NCI-H1417 (cell line): Measurements from ENCODE around the gene SPATA32.

Experiments used
- DNase-seq, 3 experiments: peaks; one replicate each; lab custom pipeline; 2025; lab: John Stamatoyannopoulos, UW

Gene SPATA32

DNA sequence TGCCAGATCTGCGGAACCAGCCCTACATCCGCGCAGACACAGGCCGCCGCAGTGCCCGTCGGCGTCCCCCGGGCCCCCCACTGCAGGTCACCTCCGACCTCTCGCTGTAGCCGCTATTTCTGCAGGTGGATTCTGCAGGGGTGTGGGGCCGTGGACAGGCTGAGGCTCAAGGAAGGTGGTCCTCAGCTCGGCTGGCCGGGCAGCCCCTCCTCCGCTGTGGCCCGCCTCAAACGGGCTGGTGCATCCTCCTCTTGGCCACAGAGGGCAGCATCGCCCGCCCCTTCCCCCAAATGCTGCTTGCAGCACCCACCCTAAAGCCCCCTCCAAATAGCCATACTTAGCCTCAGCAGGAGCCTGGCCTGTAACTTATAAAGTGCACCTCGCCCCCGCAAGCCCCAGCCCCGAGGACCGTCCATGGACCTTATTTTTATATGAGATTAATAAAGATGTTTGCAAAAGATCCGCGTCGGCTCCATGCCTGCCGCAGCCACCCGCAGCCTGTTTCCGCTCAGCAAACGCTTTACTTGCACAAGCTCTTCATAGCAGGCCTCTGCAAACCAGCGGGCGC, 14.9 kb downstream of the SPATA32 start:
- DNase-seq: peak in 2 of 3 experiments; percentile 73 to 75

GRCh38 chr17:45246338-45246737, 15.6 kb downstream of the SPATA32 start:
- no peak for DNase-seq

GRCh38 chr17:45244725-45245656, 16.9 kb downstream of the SPATA32 start:
- DNase-seq: no peak

GRCh38 chr17:45243750-45244149, 18.1 kb downstream of the SPATA32 start:
- DNase-seq: peak in 1 of 3 experiments; percentile 37

DNA sequence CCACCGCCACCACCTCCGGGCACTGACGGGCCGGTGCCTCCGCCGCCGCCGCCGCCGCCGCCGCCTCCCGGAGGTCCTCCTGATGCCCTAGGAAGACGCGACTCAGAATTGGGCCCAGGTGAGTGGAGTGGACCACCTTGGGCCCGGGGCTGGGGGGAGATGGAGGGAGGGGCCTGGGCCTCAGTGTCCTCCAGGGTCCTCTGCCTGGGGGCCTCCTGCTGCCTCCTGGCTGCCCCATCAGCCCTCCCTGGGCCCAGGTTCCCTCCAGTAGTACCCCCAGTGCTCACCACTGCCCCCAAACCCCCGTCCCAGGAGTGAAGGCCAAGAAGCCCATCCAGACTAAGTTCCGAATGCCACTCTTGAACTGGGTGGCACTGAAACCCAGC, 19.9 kb downstream of the SPATA32 start:
- DNase-seq: peak in 1 of 3 experiments; percentile 42

DNA sequence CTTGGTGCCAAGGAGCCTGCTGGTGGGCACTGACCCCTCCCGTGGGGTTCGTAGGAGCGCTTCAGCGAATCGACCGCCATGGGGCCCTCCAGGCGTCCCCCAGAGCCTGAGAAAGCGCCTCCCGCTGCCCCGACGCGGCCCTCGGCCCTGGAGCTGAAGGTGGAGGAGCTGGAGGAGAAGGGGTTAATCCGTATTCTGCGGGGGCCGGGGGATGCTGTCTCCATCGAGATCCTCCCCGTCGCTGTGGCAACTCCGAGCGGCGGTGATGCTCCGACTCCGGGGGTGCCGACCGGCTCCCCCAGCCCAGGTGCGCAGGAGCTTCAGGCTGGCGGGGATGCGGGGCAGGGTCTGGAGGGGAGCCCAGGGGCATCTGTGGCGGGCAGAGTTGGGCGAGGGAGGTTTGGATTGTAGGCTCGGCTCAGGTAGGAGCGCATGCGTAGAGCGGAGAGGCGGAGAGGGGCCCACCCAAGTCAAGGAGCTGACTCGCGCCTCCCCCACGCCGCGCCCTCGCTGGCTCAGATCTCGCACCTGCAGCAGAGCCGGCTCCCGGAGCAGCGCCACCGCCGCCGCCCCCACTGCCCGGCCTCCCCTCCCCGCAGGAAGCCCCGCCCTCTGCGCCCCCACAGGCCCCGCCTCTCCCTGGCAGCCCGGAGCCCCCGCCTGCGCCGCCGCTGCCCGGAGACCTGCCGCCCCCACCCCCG, 20.4 kb downstream of the SPATA32 start:
- DNase-seq: peak; percentile 54 to 87 (median 78)

DNA sequence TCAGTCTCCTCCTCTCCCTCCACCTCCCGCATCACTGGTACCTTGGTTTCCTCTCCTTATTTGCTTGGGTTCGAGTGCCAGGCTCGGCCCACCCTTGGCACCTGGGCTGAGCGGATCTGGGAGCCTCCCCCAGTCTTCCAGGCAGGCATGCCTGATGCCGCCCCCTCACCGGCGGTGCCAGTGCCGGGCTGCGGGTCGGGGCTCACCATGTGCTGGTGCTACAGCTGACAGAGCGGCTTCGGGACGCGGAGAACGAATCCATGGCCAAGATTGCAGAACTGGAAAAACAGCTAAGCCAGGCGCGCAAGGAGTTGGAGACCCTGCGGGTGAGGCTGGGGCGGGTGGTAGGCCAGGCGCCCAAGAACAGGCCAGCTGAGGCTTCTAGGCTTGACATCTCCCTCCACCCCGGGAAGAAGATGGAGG, 21.0 kb downstream of the SPATA32 start:
- DNase-seq: no peak

- DNase-seq: no peak
Measured at GRCh38 chr17:45238155-45238774, 23.6 kb downstream of the SPATA32 start.

- DNase-seq: no peak
Measured at GRCh38 chr17:45237686-45238085, 24.2 kb downstream of the SPATA32 start.

GRCh38 chr17:45236282-45236606, 25.6 kb downstream of the SPATA32 start:
- no peak for DNase-seq

DNA sequence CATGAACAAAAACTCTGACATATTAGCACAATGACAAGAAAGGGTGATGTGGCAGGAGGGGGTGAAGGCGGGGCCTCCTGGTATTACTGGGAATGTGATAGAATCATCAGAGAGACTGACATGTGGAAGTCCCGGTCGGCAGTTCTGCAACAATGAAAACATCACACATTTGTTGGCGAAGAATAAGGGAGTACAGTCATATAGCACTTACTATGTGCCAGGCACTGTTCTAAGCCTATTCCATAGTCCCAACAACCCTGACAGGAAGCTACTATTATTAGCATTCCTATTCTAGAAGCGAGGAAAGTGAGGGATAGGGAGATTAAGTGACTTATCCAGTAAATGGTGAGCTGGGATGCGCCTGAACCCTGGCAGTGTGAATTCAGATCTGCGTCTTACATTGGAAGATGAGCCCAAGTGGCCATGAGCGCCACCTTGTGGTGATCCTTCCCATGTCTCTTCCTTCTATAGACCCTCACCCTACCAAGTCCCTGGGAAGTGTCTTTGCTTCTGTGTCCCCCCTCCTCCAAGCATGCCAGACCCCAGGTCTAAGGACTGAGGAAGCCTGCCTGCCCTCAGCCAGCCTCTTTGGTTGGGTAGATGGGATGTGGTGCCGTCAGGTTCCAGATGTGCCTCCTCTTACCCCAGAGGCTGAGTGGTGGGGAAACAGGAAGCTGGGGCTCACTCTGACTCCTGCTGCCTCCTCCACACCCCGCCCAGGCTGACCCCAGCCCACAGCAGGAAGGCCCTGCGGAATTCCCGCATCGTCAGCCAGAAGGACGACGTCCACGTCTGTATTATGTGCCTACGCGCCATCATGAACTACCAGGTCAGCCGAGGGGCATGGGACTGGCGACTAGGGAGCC, 26.2 kb downstream of the SPATA32 start:
- peak; percentile 26 to 71 (median 61) for DNase-seq

DNA sequence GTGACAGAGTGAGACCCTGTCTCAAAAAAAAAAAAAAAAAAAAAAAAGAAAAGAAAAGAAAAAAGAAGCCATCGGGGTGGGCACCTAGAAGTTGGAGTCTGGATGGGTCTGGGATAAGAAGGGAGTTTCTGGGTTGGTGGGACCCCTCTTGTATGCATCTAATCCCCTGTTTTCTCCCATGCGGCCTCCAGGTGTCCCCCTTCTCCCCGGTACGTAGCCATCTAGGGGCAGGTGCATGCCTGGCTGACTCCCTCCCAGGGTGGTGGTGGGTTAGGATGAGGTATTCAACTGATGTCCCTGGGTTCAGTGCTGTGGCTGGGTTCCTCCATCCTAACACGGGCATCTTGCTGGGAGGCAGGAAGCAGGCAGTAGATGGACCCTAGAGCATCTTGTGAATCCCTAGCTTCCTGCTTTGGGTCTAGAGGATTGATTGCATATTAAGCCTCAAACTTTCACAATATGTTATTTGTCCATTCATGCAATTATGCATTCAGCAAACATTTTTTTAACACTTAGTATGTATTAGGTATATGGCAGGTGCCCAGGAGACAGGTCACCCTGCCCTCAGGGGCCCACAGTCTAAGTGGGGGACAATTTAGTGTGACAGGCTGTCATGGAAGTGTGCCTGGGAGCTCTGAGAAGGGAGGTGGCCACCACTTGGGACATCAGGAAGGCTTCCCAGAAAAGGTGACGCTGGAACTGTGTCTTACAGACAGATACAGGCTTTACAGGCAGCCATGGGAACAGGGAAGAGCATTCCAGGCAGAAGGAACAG, 27.1 kb downstream of the SPATA32 start:
- peak in 2 of 3 experiments; percentile 33 to 63 for DNase-seq

DNA sequence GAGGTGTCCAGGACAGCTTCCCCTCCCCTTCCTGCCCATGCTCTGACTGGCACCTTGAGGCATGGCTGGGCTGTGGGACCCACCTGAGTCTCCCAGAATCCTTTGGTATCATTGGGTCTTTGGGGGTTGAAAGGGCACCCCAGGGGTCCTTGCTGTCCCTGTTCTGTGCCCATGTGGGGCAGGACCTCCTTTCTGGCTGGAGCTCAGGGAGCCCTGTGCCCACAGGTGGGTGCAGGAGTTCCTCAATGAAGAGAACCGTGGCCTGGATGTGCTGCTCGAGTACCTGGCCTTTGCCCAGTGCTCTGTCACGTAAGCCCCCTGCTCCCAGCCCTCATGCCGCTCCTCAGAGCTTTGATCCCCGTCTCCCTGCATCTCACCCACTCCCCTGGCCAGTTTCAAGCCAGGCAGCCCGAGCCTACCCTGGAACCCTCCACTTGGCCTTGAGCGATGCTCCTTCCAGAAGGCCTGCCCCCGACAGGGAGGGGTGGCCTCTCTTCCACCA, 28.4 kb downstream of the SPATA32 start:
- DNase-seq: no peak

GRCh38 chr17:45232514-45233422, 29.1 kb downstream of the SPATA32 start:
- no peak for DNase-seq

GRCh38 chr17:45231481-45232116, 30.3 kb downstream of the SPATA32 start:
- DNase-seq: peak in 1 of 3 experiments; percentile 12

DNA sequence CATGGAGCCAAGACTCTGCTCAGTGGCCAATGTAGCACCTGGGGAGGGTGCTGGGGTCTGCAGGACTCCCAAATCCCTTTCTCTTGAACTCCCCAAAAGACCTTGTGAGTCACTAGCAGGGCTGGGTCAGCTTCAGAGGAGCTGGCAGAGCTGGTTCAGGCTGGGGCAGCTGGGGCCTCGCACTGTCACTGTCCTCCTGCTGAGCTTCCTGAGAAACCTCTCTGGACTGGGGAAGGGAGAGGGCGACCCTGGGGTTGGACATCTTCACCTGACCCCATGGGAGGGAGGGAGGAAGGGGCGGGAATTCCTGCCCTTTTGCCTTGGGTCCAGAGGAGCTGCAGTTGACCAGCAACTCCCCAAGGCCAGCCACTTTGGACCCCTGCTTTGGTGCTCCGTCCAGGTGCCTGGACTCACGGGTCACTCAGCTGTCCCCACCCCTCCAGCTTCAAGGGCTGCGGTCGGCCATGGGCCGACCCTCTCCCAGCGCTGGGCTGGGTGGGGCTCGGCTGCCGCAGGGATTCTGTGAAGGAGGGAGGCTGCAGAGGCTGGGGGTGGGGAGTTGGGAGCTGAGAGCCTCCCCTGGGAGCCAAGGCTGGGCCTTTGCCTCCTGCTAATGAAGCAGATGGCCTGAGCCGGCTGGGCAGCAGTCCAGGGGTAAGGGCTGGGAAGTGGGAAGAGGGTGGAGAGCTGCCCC, 31.0 kb downstream of the SPATA32 start:
- DNase-seq: peak in 1 of 3 experiments; percentile 46

- DNase-seq: no peak
Measured at GRCh38 chr17:45230410-45230786, 31.5 kb downstream of the SPATA32 start.
